ENCODE results near the gene WIPF2. TPM values are rescaled to one million over a fixed set of nuclear protein-coding genes. Genes with fewer than 3 reads are reported as not detected.

The WIPF2 gene
- total and polyA plus RNA-seq, 2 of the 8 experiments (the other 6 are each of a cell fraction or from before 2014, with no cell fraction given) = 6.9 to 25.3 TPM

DNA sequence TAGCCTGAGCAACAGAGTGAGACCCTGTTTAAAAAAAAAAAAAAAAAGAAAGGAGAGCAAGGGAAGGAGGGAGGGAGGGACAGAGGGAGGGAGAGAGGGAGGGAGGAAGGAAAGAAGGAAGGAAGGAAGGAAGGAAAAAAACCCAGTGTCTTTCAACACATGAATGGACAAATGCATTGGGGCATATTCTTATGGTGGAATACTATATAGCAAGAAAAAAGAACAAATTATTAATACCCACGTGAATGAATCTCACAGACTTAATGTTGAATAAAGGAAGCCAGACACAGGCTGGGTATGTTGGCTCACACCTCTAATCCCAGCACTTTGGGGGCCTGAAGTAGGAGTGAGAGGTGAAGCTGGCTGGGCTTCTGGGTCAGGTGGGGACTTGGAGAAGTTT, 21.6 kb upstream of the WIPF2 start (continued):
- TF ChIP-seq RXRA (IDR thresholded peaks at IDR 0.05; ENCODE audit: insufficient read depth, low read depth, low read length) (no peak), HDAC6 (IDR thresholded peaks at IDR 0.05; ENCODE audit: low read depth, low read length) (no peak), RNF2 (IDR thresholded peaks at IDR 0.05; ENCODE audit: borderline replicate concordance, low read depth, low read length, missing control alignments, poor library complexity, severe bottlenecking) (no peak), BACH1 (IDR thresholded peaks at IDR 0.05; ENCODE audit: low read length) (no peak)
